Right cardiac atrium (tissue), 5 donors: ENCODE results near the gene KIF1A. TPM values are rescaled to one million over a fixed set of nuclear protein-coding genes. Genes with fewer than 3 reads are reported as not detected.
A peak's percentile ranks its signal among the peaks of the same experiment; 100 is the strongest.
"Not testable (repeated sequence)": the region's sequence is repeated elsewhere in the genome, so short reads cannot be mapped to it uniquely, and the experiment has no call there.

Source experiments
- ATAC-seq, 2 donors: fragments of 200-7000 bp; cut with Tn5 transposase; one replicate each; pipeline versions ENCODE4 v1.8.0 to v1.9.1; 2020; ENCODE audit warnings: moderate library complexity in 2 of 2, mild to moderate bottlenecking in 1 of 2
- DNase-seq, 3 donors: peaks; one replicate each; pipeline ENCODE4 v3.0.0-alpha.2; 2020
- H3K27ac ChIP-seq: one replicate; pipeline ENCODE4 v1.5.1; 2013; ENCODE audit warnings: mild to moderate bottlenecking, low read length, control low read depth, moderate library complexity
- H3K27me3 ChIP-seq: one replicate; pipeline ENCODE4 v1.6.1; 2013; ENCODE audit not compliant: control insufficient read depth, insufficient read depth
- H3K4me1 ChIP-seq: one replicate; pipeline ENCODE4 v1.6.1; 2013; ENCODE audit warnings: low read length; ENCODE audit not compliant: control insufficient read depth, insufficient read depth
- H3K4me3 ChIP-seq: one replicate; pipeline ENCODE4 v1.5.1; 2013; ENCODE audit warnings: low read length, control low read depth
- H3K9me3 ChIP-seq: one replicate; pipeline ENCODE4 v1.6.1; 2013; ENCODE audit warnings: low read length; ENCODE audit not compliant: control insufficient read depth
- WGBS: extraction: QIAGEN DNeasy Blood & Tissue Kit; methylation state at CpG from one replicate; pipeline ENCODE4 v1.1.7; 2013; 5-methylcytosine and 5-hydroxymethylcytosine counted together
- intact Hi-C, 4 donors: fragments of 100-400 bp; cut with DNase I; formaldehyde crosslinking; loops; one replicate each; pipeline versions ENCODE4 v1.11.0 to v1.14.0; 2022 to 2023
- polyA plus RNA-seq: library from polyadenylated mRNA; stranded (reverse); fragments of 200-250 nt; gene quantifications from one replicate; pipeline ENCODE4 v1.2.3, GENCODE V29; 2013
- total RNA-seq, 4 donors: library from RNA; stranded (reverse); fragmentation: NEBNext Ultra II Directional; extraction: Animal tissue kit (Norgen Biotek cat#: 25700); gene quantifications; one replicate each; pipeline ENCODE4 v1.2.1, GENCODE V29; 2021
- donor health status: healthy with polysubstance abuse.
- donor health status: DM: no; HTN: yes; CAD: no.
- donor health status: DM: no; HTN: no; CAD: no.
- donor health status: DM: no; HTN: yes; CAD: no; lungs with severe emphysema.
- donor health status: DM: yes; HTN: yes; CAD: no.

The KIF1A gene
- total and polyA plus RNA-seq, 5 donors = 45.3 to 83.0 (median 59.3) TPM

DNA sequence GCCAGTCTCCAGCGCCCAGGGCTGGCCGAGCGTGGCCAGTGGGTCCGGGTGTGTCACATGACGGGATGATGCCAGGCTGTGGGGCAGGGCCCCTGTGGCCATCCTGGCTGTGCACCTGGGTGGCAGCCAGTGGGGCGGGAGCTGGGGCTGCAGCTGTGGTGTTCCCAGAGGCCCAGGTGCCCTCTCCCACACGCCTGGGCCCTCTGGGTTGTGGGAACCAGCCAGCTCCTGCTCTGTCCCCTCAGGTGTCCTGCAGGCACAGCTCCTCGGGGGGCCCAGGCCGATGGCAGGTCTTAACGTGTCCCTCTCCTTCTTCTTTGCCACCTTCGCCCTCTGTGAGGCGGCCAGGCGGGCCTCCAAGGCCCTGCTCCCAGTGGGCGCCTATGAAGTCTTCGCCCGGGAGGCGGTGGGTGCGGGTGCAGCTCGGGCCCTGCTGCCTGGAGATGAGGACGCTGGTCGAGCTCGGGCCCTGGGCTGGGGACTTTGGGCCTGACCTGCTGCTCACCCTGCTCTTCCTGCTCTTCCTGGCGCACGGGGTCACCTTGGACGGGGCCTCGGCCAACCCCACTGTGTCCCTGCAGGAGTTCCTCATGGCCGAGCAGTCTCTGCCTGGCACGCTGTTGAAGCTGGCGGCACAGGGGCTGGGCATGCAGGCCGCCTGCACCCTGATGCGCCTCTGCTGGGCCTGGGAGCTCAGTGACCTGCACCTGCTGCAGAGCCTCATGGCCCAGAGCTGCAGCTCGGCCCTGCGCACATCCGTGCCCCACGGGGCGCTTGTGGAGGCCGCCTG lies 128.2 kb downstream of the KIF1A start, which contains the start of gene AQP12A:
TSS of gene AQP12A (plus strand) at position 236 of the 790 bp plus-strand sequence. CDS start at position 284, 48 bp downstream.
- peak in 1 of 3 donors; percentile 40 for DNase-seq
- ATAC-seq, intact Hi-C loops, H3K4me1 ChIP-seq, H3K4me3 ChIP-seq, H3K9me3 ChIP-seq, H3K27me3 ChIP-seq, H3K27ac ChIP-seq: not testable (repeated sequence)
- WGBS = 85% methylated on average over 24 of the region's 37 CpGs

DNA sequence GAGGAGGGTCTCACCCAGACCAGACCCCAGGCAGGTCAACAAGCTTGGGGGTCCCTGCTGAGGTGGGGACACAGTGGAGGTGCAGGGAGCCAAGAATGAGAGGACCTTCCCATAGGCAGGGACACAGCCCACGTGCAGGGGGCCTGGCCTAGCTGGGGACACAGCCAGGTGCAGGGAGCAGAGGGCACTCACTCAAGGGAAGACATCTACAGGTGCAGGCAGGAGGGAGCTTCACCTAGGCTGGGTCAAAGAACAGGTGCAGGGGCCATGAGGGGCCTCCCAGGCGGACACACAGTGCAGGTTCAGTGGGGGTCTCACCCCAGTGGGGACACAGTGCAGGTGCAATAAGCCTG lies 129.0 kb downstream of the KIF1A start:
- 45% methylated on average over 1 of the region's 2 CpGs for WGBS
- H3K4me3 ChIP-seq, H3K9me3 ChIP-seq, ATAC-seq, H3K27ac ChIP-seq, H3K4me1 ChIP-seq, DNase-seq, intact Hi-C loops, H3K27me3 ChIP-seq: not testable (repeated sequence)

DNA sequence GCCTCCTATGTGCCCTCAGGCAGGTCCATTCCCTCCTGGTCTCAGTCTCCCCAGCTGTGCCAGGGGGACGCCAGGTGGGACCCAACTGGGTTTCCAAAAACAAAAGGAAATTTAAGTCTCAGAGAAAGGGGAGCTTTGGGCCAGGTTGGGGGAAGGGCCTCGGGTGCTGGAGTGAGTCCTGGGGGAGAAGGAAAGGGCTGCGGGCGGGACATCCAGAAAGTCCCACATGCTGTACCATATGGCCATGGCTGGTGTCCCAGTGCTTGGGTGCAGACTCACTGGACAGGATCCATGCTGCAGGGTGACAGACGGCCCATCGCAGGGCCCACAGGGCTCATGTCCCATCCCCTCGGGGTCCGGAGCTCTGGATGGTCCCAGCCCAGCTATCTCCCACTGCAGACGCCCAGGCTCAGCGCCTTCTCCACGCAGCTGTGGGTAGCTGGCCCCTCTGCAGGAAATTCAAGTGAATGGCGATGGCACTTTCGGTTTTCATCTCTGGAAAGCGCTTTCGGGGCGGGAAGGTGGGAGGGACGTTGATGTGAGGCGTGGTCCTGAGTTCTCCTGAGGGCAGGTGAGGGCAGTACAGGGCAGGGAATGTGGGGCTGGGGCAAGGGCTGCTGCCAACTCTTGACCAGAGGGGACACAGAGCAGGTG lies 129.5 kb downstream of the KIF1A start:
- H3K27ac ChIP-seq, H3K27me3 ChIP-seq, ATAC-seq, H3K9me3 ChIP-seq, intact Hi-C loops, H3K4me1 ChIP-seq, H3K4me3 ChIP-seq: not testable (repeated sequence)
- WGBS = 74% methylated on average over 6 of the region's 18 CpGs
- DNase-seq = peak in 1 of 3 donors; percentile 23

DNA sequence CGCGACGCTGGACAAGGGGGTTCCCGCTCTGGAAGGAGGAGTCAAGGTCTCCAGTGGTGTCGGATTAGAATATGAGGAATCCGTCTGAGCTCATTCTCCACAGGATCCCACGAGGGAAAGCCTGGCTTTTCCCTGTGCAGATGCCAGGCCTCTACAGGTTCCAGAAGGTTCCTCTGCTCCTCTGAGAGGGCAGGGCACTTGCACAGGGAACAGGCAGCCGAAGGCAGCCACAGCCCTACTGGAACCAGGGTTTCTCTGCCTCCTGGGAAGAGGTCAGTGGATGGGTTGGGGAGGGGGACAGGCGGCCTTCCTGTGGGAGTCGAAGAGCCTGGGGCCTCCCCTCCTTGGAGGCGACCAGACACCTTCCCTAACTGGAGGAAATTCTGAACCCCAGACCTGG lies 130.0 kb downstream of the KIF1A start:
- no peak for ATAC-seq
- 72% methylated on average over 11 of the region's 11 CpGs for WGBS
- intact Hi-C loops = no loop called here

DNA sequence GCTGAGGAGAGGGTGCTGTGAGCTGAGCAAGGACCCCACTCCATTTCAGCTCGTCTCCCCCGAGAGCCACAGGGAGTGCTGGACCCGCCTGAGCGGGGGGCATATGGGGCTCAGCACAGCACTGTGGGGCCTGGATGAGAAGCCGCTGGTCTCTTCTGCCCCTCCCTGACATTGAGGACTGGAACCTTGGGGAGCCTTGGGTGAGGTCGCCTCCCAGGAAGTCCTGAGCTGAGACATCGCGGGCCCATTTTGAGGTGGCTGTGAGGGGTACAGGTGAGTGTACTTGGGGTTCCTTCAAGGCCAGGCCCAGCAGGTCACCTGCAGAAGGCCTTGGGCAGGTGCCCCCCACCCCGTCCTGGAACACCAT lies 131.5 kb downstream of the KIF1A start:
- ATAC-seq (no peak), DNase-seq (peak in 1 of 3 donors; percentile 30)
- Histone ChIP-seq H3K4me3 (no peak overlapping the region), H3K27ac (no peak overlapping the region), H3K4me1 (no peaks in the 10 kb centered on the region), H3K9me3 (no peaks in the 10 kb centered on the region), H3K27me3 (no peaks in the 10 kb centered on the region)
- intact Hi-C loops = no loop called here
- WGBS = 95% methylated on average over 9 of the region's 9 CpGs

More for the DNA sequence above, 130.0 kb downstream of the KIF1A start:
- DNase-seq = peak in 1 of 3 donors; percentile 44
- Histone ChIP-seq H3K4me3 (no peak overlapping the region), H3K27me3 (no peaks in the 10 kb centered on the region), H3K27ac (no peak overlapping the region), H3K9me3 (no peaks in the 10 kb centered on the region), H3K4me1 (no peaks in the 10 kb centered on the region)

DNA sequence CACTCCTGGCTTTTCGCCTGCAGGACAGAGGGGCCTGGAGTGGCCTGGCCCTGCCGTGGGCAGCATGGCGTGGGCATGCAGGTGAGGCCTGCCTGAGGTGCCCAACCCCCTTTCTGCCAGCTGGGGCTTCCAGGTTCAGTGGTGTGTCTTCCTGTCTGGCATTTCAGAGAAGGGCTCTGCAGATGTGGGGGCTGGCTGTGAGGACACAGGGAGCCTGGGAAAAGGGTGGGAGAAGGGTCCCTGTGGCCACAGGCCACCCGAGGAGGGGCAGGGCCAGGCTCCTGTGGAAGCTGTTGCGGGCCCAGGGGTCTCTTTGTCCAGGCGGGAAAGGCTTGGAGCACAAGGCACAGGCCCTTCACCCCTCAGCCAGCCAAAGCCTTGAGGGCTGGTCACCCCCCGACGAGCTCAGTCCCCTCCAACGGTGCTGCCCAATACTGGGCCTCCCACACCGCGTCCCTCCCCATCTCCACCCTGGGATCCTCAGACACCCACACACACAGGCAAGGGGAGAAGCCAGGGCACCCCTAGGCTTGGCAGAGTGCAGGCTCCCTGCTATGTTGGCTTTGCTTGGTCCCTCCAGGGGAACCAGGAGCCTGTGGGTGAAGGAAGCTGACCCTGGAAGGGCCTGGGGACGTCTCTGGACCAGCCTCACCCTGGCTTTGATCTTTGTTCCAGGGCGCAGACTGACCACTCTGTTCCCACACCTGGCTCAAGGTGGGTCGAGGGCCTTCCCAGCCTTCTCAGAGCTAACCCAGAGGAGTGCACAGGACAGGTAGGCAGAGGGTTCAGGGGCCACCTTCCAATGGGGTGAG lies 132.1 kb downstream of the KIF1A start:
- no peak overlapping the region for H3K27ac ChIP-seq
- H3K9me3 ChIP-seq = no peaks in the 10 kb centered on the region
- intact Hi-C loops = no loop called here
- no peak overlapping the region for H3K4me3 ChIP-seq
- H3K27me3 ChIP-seq = no peaks in the 10 kb centered on the region
- DNase-seq (peak in 1 of 3 donors; percentile 34), ATAC-seq (peak in 1 of 2 donors; percentile 8)
- WGBS = 89% methylated on average over 14 of the region's 14 CpGs
- no peaks in the 10 kb centered on the region for H3K4me1 ChIP-seq

DNA sequence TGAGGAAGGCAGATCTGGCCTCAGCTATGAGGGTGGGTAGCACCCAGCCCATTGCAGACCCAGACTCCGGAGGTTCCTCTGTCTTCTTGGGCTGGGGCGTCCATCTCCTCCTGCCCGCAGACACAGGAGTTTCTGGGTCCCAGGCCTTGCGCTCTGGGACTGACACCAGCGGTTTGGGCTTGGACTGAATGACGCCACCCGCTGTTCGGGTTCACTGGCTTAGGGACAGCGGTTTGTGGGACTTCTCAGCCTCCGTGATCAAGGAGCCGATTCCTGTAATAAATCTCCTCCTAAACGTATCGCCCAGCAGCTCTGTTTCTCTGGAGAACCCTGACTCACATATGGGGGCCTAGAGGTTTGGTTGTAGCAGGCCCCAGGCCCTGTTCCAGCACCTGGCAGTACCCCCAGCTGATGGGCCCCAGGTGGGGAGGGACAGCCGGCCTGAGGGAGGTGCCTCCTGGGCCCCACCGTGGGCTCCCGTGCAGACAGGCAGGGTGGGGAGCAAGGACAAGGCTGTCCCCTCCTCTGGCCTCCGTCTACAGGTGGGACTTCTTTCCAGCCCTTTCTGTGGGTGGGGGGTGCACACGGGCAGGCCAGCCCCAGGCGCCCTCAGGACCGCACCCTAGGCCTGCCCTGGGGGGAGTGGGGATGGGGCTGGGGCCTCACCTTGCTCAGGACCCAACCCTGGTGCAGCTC lies 132.8 kb downstream of the KIF1A start:
- 77% methylated on average over 20 of the region's 20 CpGs for WGBS
- DNase-seq = peak in 1 of 3 donors; percentile 27

DNA sequence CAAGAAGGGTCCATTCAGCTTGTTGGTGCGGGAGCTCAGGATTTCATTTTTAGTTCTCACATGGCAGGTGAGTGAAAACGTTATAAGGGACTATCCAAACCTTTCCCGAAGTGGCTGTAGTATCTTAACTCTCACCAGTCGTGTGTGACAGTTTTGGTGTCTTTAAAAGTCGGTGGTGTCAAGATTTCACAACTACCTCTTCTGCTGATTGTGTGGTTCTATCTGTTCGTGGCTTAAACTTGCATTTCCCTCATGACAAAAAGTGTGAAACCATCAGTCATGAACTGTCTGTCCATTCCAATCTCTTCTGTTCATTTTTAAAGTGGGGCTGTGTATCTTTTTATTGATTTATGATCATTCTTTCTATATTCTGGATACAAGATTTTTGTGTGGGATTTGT lies 133.6 kb downstream of the KIF1A start:
- no peaks in the 10 kb centered on the region for H3K27me3 ChIP-seq
- no peak overlapping the region for H3K4me3 ChIP-seq
- H3K27ac ChIP-seq = no peak overlapping the region
- no peaks in the 10 kb centered on the region for H3K9me3 ChIP-seq
- intact Hi-C loops = no loop called here
- WGBS = 46% methylated on average over 6 of the region's 6 CpGs
- DNase-seq (no peak), ATAC-seq (no peak)
- H3K4me1 ChIP-seq = no peaks in the 10 kb centered on the region

More for the DNA sequence above, 132.8 kb downstream of the KIF1A start:
- intact Hi-C loops = no loop called here
- H3K4me1 ChIP-seq = no peaks in the 10 kb centered on the region
- H3K27me3 ChIP-seq = no peaks in the 10 kb centered on the region
- no peak overlapping the region for H3K27ac ChIP-seq
- no peak for ATAC-seq
- no peaks in the 10 kb centered on the region for H3K9me3 ChIP-seq
- no peak overlapping the region for H3K4me3 ChIP-seq

DNA sequence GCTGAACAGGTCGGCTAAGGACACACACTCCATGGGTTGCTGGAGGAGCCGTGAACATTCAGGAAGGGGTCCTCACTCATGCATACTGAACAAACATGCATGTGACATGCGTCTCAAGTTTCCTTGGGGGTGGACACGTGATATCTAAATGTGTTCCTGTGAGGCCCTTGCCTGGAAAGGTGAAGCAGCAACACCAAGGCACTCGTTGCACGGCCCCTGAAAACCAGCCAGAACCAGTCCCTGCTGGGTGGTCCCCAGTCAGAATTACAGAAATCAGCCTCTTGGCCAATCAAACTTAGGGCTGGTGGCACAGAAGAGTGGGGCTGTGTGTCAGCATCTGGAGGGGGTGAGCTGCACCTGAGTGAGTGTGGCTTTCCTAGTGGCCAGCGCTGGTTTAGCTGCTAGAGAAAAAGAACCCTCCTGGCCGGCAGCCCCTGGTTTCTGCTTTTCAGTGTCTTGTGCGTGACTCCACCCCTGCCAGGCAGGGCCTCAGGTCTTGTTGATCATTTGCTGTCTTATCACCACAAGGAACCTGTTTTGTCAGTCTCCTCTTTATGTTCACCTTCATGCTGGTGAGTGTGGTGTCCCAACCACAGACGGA lies 134.1 kb downstream of the KIF1A start:
- intact Hi-C loops = no loop called here
- Histone ChIP-seq H3K27me3 (no peaks in the 10 kb centered on the region), H3K27ac (no peak overlapping the region), H3K4me1 (no peaks in the 10 kb centered on the region), H3K9me3 (no peaks in the 10 kb centered on the region), H3K4me3 (no peak overlapping the region)
- no peak for ATAC-seq
- WGBS = 70% methylated on average over 10 of the region's 10 CpGs
- peak in 1 of 3 donors; percentile 11 for DNase-seq

DNA sequence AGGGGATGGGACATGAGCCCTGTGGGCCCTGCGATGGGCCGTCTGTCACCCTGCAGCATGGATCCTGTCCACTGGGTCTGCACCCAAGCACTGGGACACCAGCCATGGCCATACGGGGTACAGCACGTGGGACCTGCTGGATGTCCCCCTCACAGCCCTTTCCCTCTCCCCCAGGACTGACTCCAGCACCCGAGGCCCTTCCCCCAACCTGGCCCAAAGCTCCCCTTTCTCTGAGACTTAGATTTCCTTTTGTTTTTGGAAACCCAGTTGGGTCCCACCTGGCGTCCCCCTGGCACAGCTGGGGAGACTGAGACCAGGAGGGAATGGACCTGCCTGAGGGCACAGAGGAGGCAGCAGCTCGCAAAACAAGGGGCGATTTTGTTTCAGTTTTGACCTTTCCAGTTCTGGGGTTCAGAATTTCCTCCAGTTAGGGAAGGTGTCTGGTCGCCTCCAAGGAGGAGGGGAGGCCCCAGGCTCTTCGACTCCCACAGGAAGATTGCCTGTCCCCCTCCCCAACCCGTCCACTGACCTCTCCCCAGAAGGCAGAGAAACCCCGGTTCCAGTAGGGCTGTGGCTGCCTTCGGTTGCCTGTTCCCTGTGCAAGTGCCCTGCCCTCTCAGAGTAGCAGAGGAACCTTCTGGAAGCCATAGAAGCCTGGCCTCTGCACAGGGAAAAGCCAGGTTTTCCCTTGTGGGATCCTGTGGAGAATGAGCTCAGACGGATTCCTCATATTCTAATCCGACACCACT lies 135.9 kb downstream of the KIF1A start:
- intact Hi-C loops, H3K27ac ChIP-seq, H3K4me3 ChIP-seq, H3K27me3 ChIP-seq, H3K4me1 ChIP-seq, ATAC-seq, H3K9me3 ChIP-seq: not testable (repeated sequence)
- 66% methylated on average over 15 of the region's 15 CpGs for WGBS
- peak in 1 of 3 donors; percentile 18 for DNase-seq
